H4 (cell line): Measurements from ENCODE around the gene PAAF1. TPM values are rescaled to one million over a fixed set of nuclear protein-coding genes. Genes with fewer than 3 reads are reported as not detected.
"Not testable (repeated sequence)": the region's sequence is repeated elsewhere in the genome, so short reads cannot be mapped to it uniquely, and the experiment has no call there.

Experiments used
- DNase-seq: peaks from one replicate; pipeline ENCODE4 v3.0.0-alpha.2; 2015; ENCODE audit warnings: low spot score
- total RNA-seq: library from RNA; depleted of rRNA; stranded (reverse); fragments of >200 nt; shearing (Covaris generic); gene quantifications from 2 replicates; pipeline ENCODE4 v1.2.3, GENCODE V29; 2014

Gene PAAF1
- total RNA-seq, 1 experiment from 2014 or later: 13.0 TPM

GRCh38 chr11:73880449-73880848 is 3.6 kb downstream of the PAAF1 start:
- not testable (repeated sequence) for DNase-seq

GRCh38 chr11:73883856-73884255 is 7.1 kb downstream of the PAAF1 start:
- no peak for DNase-seq

GRCh38 chr11:73888244-73888643 is 11.4 kb downstream of the PAAF1 start:
- DNase-seq: no peak

GRCh38 chr11:73889019-73889418 is 12.2 kb downstream of the PAAF1 start:
- DNase-seq: no peak

DNA sequence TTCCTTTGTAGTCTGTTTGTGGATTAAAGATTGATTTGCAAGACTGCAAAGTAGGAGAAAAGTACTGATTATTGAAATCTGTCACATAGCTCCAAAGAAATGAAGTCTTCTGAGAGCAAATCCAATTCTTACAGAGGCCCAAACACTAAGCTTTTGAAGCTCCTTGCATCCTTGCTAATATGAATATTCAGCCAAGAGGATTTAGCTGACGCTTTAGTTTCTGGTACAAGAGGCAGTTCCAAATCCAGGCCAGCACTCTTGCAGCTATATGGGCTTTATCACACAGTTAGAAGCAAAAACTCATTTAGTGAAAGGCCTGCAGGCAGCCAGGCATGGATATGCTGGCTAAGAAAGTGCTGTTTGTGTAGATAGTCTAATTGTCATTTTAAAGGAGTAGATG is 12.7 kb downstream of the PAAF1 start:
- no peak for DNase-seq

GRCh38 chr11:73893041-73893440 is 16.2 kb downstream of the PAAF1 start:
- no peak for DNase-seq

DNA sequence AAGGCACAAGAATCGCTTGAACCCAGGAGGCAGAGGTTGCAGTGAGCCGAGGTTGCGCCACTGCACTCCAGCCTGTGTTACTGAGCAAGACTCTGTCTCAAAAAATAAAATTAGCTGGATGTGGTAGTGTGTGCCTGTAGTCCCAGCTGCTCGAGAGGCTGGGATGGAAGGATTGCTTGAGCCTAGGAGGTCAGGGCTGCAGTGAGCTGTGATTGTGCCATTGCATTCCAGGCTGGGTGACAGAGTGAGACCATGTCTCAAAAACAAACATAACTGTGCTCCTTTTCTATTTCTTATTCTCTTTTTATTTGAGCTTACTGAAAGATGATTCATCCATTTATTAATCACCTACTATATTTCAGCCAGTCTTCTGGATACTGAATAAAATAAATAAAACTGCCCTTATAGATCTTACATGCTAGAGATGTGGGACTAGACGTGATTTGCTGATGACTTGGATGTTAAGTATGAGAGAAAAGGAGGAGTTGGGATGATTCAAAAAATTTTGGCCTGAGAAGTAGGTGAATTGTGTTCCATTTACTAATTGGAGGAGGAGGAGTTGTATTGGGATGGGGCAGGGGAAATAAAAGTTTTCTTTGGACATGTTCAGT is 18.0 kb downstream of the PAAF1 start:
- no peak for DNase-seq

DNA sequence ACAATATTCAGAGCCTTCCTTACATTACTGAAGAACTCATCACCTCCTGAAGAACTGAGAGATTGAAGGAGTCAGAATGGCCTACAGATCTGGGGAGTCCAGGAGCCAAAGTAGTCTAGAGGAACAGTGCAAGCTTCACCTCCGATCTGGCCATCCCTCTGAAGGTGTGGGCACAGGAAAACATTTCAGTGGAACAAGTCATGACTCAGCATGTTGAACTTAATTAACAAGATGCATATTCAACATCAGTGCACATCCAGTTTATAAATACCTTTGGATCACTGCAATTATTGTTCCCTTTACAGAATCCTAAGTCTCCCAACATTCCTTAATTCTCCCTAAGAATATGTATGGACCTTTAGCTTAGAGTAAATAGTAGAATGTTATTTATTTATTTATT is 25.5 kb downstream of the PAAF1 start:
- no peak for DNase-seq

- peak; percentile 25 for DNase-seq
Observed at GRCh38 chr11:73907191-73907590, 30.4 kb downstream of the PAAF1 start.

GRCh38 chr11:73912026-73912425 is 35.2 kb downstream of the PAAF1 start:
- DNase-seq: no peak

- DNase-seq: no peak
Observed at GRCh38 chr11:73913472-73913871, 36.7 kb downstream of the PAAF1 start.

GRCh38 chr11:73914284-73914683 is 37.5 kb downstream of the PAAF1 start:
- DNase-seq: no peak

GRCh38 chr11:73916435-73916834 is 39.6 kb downstream of the PAAF1 start:
- no peak for DNase-seq

GRCh38 chr11:73921180-73921579 is 44.4 kb downstream of the PAAF1 start:
- no peak for DNase-seq

GRCh38 chr11:73929388-73929787 is 52.6 kb downstream of the PAAF1 start:
- no peak for DNase-seq

DNA sequence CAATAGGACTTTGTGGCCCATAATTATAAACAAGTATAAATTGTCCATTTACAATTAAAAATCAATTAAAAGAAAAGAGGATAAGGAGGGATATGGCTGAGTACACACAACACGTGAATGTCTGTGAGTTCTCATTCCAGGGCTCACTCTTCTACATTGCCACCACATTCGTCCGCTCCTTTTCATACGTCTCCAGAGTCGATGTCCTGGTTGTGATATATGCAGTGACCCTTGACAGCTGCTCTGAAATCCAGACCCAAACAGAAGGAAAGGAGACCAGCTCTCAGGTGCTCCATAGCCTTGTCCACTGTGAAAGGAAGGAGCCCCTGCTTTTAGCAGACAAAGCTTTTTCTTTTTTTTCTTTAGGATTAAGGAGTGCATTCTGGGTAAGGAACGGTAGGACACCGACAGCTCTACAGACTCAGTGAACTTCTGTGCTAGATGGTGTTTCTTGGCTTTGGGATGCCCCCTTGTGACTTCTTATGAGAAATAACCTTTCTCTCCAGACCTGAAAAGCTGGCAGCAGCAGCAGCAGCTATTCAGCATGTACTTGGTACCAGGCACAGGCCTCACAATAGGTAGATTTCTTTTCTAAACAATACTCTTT is 54.3 kb downstream of the PAAF1 start:
- peak; percentile 58 for DNase-seq

GRCh38 chr11:73931951-73932350 is 55.2 kb downstream of the PAAF1 start:
- no peak for DNase-seq

DNA sequence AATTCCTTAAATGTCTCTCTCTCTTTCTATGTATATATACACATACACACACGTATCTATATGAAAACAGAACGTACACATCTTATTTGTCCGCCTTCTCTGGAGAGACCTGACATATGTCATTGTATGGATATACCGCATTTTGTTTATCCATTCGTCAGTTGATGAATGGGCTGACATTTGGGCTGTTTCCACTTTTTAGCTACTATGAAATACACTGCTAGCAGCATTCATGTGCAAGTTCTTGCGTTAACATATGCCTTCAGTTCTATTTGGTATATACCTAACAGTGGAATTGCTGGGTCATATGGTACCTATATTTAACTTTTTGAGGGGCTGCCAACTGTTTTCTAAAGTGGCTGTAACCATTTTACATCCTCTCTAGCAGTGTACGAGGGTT is 56.0 kb downstream of the PAAF1 start:
- DNase-seq: no peak

DNA sequence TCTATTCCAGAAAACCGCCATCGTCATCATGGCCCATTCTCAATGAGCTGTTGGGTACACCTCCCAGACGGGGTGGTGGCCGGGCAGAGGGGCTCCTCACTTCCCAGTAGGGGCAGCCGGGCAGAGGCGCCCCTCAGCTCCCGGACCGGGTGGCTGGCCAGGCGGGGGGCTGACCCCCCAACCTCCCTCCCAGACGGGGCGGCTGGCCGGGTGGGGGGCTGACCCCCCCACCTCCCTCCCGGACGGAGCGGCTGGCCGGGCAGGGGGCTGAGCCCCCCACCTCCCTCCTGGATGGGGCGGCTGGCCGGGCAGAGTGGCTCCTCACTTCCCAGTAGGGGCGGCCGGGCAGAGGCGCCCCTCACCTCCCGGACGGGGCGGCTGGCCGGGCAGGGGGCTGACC is 59.2 kb downstream of the PAAF1 start:
- not testable (repeated sequence) for DNase-seq

DNA sequence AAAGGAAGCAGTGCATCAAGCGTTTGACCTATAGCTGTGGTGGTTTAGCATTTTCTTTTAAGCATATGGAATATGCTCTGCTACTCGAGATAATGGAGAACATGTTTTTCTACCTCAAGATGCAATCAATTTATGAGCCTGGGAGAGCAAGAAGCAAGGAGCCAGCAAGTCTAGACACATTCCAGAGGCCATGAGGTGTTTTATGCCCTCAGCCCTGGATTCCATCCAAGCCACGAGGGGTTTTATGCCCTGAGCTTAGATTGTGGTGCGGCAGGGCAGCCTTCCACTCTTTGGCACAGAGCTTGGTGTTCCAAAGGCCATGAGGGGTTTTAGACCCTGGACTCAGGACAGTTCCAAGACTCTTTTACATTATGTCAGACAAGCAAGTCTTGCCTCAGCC is 62.3 kb downstream of the PAAF1 start:
- DNase-seq: no peak

GRCh38 chr11:73940801-73941570 is 64.2 kb downstream of the PAAF1 start:
- DNase-seq: no peak

GRCh38 chr11:73942010-73942409 is 65.2 kb downstream of the PAAF1 start:
- DNase-seq: no peak

DNA sequence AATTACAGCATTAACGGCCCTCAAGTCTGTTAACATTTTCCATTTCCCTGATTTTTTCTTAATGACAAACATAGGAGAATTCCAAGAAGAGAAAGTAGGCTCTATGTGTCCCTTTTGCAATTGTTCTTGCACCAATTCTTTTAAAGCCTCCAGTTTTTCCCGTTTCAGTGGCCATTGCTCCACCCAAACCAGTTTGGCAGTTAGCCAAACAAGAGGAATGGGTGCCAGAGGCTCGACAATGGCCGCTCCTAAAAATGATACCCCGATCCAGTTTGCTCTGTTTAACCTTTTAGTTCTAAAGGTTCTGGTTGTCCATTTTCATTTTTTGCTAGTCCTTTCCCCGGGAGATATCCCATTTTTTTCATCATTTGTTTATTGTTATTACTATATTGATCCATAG is 67.3 kb downstream of the PAAF1 start:
- DNase-seq: no peak
